D721Med (cell line): ENCODE results near the gene KRT80.

Experiments used
- DNase-seq: peaks from one replicate; pipeline ENCODE4 v3.0.0; 2011; ENCODE audit warnings: low spot score; ENCODE audit not compliant: insufficient read length
- FAIRE-seq: peaks from 2 replicates; lab custom pipeline; 2011; peaks lifted over from hg19 to GRCh38; lab: Jason Lieb, UNC
- TF ChIP-seq, protein P1 (sequence below): IDR thresholded peaks from 2 replicates; pipeline ENCODE4 v1.5.1; 2012; ENCODE audit warnings: mild to moderate bottlenecking, control low read depth; ENCODE audit not compliant: insufficient read depth; ENCODE audit errors: missing control alignments

KRT80 gene

DNA sequence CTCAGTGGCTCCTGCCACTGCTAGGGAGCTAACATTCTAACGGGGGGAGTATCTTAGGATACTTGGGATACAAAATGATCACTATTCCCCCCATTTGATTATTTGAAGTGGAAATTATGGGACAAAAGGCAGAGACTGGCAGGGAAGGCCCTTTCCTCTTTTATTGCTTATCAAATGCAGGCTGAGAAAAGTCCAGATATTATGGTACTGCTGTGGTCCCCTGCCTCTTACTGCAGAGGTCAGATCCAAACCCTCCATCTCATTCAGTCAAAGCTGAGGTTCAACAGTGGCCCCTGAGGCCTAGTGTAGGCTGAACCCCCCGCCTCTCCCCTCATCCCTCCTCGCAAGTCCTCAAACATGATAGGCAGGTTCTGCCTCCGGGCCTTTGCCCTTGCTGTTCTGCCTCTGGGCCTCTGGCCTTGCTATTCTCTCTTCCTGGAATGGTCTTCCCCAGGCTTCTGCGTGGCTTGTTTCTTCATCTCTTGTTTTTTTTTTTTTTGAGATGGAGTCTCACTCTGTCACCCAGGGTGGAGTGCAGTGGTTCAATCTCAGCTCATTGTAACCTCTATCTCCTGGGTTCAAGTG, 34.2 kb downstream of the KRT80 start:
- TF ChIP-seq, protein P1, sequence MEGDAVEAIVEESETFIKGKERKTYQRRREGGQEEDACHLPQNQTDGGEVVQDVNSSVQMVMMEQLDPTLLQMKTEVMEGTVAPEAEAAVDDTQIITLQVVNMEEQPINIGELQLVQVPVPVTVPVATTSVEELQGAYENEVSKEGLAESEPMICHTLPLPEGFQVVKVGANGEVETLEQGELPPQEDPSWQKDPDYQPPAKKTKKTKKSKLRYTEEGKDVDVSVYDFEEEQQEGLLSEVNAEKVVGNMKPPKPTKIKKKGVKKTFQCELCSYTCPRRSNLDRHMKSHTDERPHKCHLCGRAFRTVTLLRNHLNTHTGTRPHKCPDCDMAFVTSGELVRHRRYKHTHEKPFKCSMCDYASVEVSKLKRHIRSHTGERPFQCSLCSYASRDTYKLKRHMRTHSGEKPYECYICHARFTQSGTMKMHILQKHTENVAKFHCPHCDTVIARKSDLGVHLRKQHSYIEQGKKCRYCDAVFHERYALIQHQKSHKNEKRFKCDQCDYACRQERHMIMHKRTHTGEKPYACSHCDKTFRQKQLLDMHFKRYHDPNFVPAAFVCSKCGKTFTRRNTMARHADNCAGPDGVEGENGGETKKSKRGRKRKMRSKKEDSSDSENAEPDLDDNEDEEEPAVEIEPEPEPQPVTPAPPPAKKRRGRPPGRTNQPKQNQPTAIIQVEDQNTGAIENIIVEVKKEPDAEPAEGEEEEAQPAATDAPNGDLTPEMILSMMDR: no peak
- FAIRE-seq: no peak

GRCh38 chr12:52156757-52157565, 34.9 kb downstream of the KRT80 start:
- no peak for FAIRE-seq

More for the DNA sequence above, 34.2 kb downstream of the KRT80 start:
- DNase-seq: no peak

DNA sequence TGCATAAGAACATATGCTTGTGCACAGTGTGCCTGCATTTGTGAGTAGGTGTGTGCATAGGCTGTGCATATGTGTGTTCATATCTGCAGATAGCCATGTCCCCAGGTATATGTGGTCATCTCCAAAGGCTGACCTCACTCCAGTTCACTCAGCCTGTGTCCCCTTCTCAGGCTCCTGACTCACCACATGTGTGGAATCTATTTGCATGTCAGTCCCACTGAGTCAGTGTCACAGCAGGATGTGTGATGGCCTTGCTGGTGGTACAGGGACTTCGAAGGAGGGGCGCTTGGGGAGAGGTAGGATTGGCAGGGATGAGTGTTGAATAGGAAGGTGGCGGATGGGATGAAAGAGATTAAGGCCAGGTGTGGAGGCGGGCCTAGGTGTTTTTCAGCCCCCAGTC, 35.5 kb downstream of the KRT80 start:
- DNase-seq (no peak), FAIRE-seq (no peak)
- TF ChIP-seq, protein P1: no peak

More at GRCh38 chr12:52156757-52157565, 34.9 kb downstream of the KRT80 start:
- TF ChIP-seq, protein P1: peak; percentile 93
- DNase-seq: peak; percentile 74

GRCh38 chr12:52155048-52155868, 36.6 kb downstream of the KRT80 start:
- FAIRE-seq: no peak
- no peak for DNase-seq
- TF ChIP-seq, protein P1: no peak

GRCh38 chr12:52152905-52153317, 38.9 kb downstream of the KRT80 start:
- no peak for FAIRE-seq
- TF ChIP-seq, protein P1: no peak
- no peak for DNase-seq

DNA sequence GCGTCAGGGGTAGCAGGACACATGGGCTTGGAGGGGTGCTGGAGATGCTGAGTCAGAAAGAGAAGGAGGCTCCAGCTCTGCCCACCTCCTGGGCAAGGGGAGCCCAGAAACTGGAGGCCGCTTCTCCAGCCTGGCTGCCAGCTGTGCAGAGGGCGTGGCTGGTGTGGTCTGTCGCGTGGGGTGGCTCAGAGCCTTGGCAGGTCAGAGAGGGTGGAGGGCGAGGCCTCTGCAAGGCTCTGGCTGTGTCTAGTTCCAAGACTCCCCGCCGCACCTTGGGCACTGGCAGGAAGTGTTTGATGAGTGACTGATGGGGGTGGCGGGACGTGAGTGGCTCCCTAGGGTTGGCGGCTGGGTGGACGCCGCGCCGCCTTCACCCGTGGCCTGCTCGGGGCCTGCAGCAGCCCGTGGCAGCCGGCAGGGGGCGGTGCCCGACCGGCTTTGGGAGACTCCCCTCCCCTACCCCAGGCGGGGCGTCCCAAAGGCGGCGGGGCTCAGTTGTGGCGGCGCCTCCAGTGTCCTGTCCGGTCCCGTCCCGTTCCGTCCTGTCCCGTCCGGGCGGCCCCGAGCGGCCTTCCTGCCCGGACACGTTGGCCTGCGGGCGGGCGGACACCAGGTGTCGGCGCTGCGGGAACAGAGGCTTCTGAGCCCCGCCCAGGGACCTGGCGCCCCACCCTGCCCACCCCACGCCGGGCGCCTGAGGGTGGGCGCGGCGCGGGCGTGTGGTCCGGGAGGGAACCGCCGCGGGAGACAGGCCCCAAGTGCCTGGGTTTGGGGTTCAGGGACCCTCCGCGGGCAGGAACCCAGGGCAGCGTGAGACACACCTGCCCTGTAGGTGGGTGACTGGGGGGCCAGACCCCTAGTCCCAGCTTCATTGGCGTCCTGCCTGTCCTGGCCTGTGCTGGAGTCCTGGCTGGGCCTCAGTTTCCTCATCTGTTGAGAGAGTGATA, 39.7 kb downstream of the KRT80 start:
- TF ChIP-seq, protein P1: peak; percentile 70
- FAIRE-seq (no peak), DNase-seq (peak; percentile 74)
